K562 (cell line): ENCODE data around the gene AGBL1. TPM values are rescaled to one million over a fixed set of nuclear protein-coding genes. Genes with fewer than 3 reads are reported as not detected.

Source experiments
- ATAC-seq: fragments of 200-7000 bp; cut with Tn5 transposase; 3 replicates; pipeline ENCODE4 v1.9.1; 2020; ENCODE audit warnings: moderate library complexity
- BruUV-seq: library from RNA; stranded (reverse); fragments of 400-500 nt; replicated peaks from 2 replicates; lab custom pipeline; 2021; lab: Mats Ljungman, UMichigan
- CTCF ChIA-PET: fragments of 300-600 bp; formaldehyde crosslinking; extraction: SDS; loops from one replicate; lab custom pipeline; 2021; ENCODE audit warnings: low intra/inter-chr PET ratio; lab: Yijun Ruan, JAX
- POLR2A ChIA-PET: fragments of 300-600, 350-650 bp; sonication (Branson Sonifier 250); formaldehyde crosslinking; extraction: SDS; loops from one replicate; lab custom pipeline; 2021; ENCODE audit warnings: antibody characterized with exemption, inconsistent platforms; lab: Yijun Ruan, JAX
- DNase-seq, 4 experiments: peaks; one replicate each; pipeline versions ENCODE4 v3.0.0 to v3.0.0-alpha.2; 2011 to 2018; ENCODE audit warnings: low spot score in 3 of 4, mixed read lengths in 3 of 4; ENCODE audit errors: extremely low read depth in 1 of 4
- FAIRE-seq: peaks from 2 replicates; lab custom pipeline; 2011; peaks lifted over from hg19 to GRCh38; lab: Jason Lieb, UNC
- H2AFZ ChIP-seq: 2 replicates; pipeline ENCODE4 v1.6.0; 2011; ENCODE audit warnings: low read depth, low read length, control low read depth, inconsistent platforms
- H3K27ac ChIP-seq: fragments of 200-600 bp; 3 replicates; pipeline ENCODE4 v1.8.0; 2011; ENCODE audit warnings: low read depth, mild to moderate bottlenecking, control low read depth, inconsistent platforms, low read length, moderate library complexity, mixed read lengths; ENCODE audit errors: extremely low read depth
- H3K27me3 ChIP-seq, 2 experiments: fragments of 300-600 bp in 1 of 2; 2 replicates in 1 of 2; 3 replicates in 1 of 2; pipeline versions ENCODE4 v1.6.0 to v1.8.0; 2011; ENCODE audit warnings: inconsistent platforms in 2 of 2, low read length in 2 of 2, mild to moderate bottlenecking in 1 of 2, mixed read lengths in 1 of 2, moderate library complexity in 1 of 2; ENCODE audit not compliant: control insufficient read depth in 2 of 2, insufficient read depth in 2 of 2
- H3K36me3 ChIP-seq: fragments of 300-600 bp; 3 replicates; pipeline ENCODE4 v1.8.0; 2011; ENCODE audit warnings: mild to moderate bottlenecking, low read length, inconsistent platforms; ENCODE audit not compliant: control insufficient read depth, insufficient read depth
- H3K4me1 ChIP-seq, 2 experiments: fragments of 200-600 bp in 1 of 2; replicated peaks in 1 of 2; 2 replicates in 1 of 2; 3 replicates in 1 of 2; pipeline versions ENCODE4 v1.5.1 to v1.8.0; 2011; ENCODE audit warnings: inconsistent platforms in 2 of 2, low read length in 2 of 2, mild to moderate bottlenecking in 1 of 2, mixed read lengths in 1 of 2, moderate library complexity in 1 of 2; ENCODE audit not compliant: control insufficient read depth in 2 of 2, insufficient read depth in 2 of 2
- H3K4me2 ChIP-seq: 2 replicates; pipeline ENCODE4 v1.6.1; 2011; ENCODE audit warnings: low read length, control low read depth, inconsistent platforms, mixed read lengths; ENCODE audit not compliant: insufficient read depth
- H3K4me3 ChIP-seq: fragments of 200-600 bp; sonication (generic), shearing (Covaris generic); 2 replicates; pipeline ENCODE4 v1.5.1; 2016; ENCODE audit warnings: control low read depth, inconsistent platforms
- H3K79me2 ChIP-seq: fragments of 200-600 bp; 3 replicates; pipeline ENCODE4 v1.8.0; 2011; ENCODE audit warnings: low read length, inconsistent platforms; ENCODE audit not compliant: control insufficient read depth, insufficient read depth
- H3K9ac ChIP-seq, 2 experiments: 2 replicates each; pipeline versions ENCODE4 v1.6.0 to v1.6.1; 2011; ENCODE audit warnings: low read depth in 2 of 2, low read length in 2 of 2, control low read depth in 1 of 2, inconsistent platforms in 1 of 2, mild to moderate bottlenecking in 1 of 2, mixed read lengths in 1 of 2; ENCODE audit not compliant: insufficient read depth in 1 of 2
- H3K9me1 ChIP-seq: one replicate; pipeline ENCODE4 v1.6.0; 2011; ENCODE audit warnings: inconsistent platforms, mild to moderate bottlenecking, low read length, moderate library complexity; ENCODE audit not compliant: control insufficient read depth, insufficient read depth
- H3K9me3 ChIP-seq: replicated peaks from 2 replicates; pipeline ENCODE4 v1.5.1; 2011; ENCODE audit warnings: low read depth, low read length, inconsistent platforms; ENCODE audit not compliant: control insufficient read depth, insufficient read depth
- H4K20me1 ChIP-seq: replicated peaks from 2 replicates; pipeline ENCODE4 v1.6.1; 2011; ENCODE audit warnings: low read length, inconsistent platforms, mixed read lengths; ENCODE audit not compliant: control insufficient read depth, insufficient read depth
- EP300 ChIP-seq: IDR thresholded peaks from 2 replicates; pipeline ENCODE4 v1.6.1; 2012; ENCODE audit warnings: low read length, improper control_type of control experiment
- HMGXB4 ChIP-seq: sonication (generic); formaldehyde crosslinking; IDR thresholded peaks from 2 replicates; pipeline ENCODE4 v1.8.1; 2023; ENCODE audit warnings: mild to moderate bottlenecking, missing genetic modification reagents
- KDM4B ChIP-seq, 2 experiments: fragments of 450-650 bp in 1 of 2; sonication (generic) in 1 of 2; IDR thresholded peaks; 2 replicates each; pipeline ENCODE4 v1.6.1; 2016 to 2017; ENCODE audit warnings: borderline replicate concordance in 2 of 2, antibody characterized with exemption in 1 of 2, low read depth in 1 of 2, mild to moderate bottlenecking in 1 of 2
- PHF21A ChIP-seq: fragments of 450-650 bp; IDR thresholded peaks from 2 replicates; pipeline ENCODE4 v1.6.1; 2017; ENCODE audit warnings: low read depth, borderline replicate concordance
- PML ChIP-seq: IDR thresholded peaks from 2 replicates; pipeline ENCODE4 v1.6.1; 2012; ENCODE audit warnings: low read length, inconsistent platforms
- RCOR1 ChIP-seq, 2 experiments: IDR thresholded peaks; 2 replicates each; pipeline ENCODE4 v1.6.1; 2012; ENCODE audit warnings: low read depth in 2 of 2, low read length in 2 of 2, borderline replicate concordance in 1 of 2, improper control_type of control experiment in 1 of 2
- RFX1 ChIP-seq: fragments of 450-650 bp; IDR thresholded peaks from 2 replicates; pipeline ENCODE4 v1.6.1; 2016; ENCODE audit warnings: mild to moderate bottlenecking, moderate library complexity
- TOE1 ChIP-seq, 2 experiments: fragments of 450-650 bp in 1 of 2; sonication (generic) in 1 of 2; formaldehyde crosslinking in 1 of 2; IDR thresholded peaks; 2 replicates each; pipeline versions ENCODE4 v1.7.1 to v1.8.0; 2016 to 2022; ENCODE audit warnings: borderline replicate concordance in 2 of 2, mild to moderate bottlenecking in 2 of 2, antibody characterized with exemption in 1 of 2, inconsistent platforms in 1 of 2, low read depth in 1 of 2, missing genetic modification reagents in 1 of 2, moderate library complexity in 1 of 2
- ZBED1 ChIP-seq: IDR thresholded peaks from 2 replicates; pipeline ENCODE4 v1.6.1; 2014
- WGBS: fragments of 100-300 bp; shearing (Covaris generic); methylation state at CpG from one replicate; pipeline ENCODE4 v1.1.6; 2016; ENCODE audit warnings: low coverage, mixed read lengths; ENCODE audit not compliant: insufficient coverage; ENCODE audit errors: missing lambda C conversion rate; 5-methylcytosine and 5-hydroxymethylcytosine counted together
- in situ Hi-C: fragments of 300-500 bp; cut with MboI; formaldehyde crosslinking; loops from 4 replicates; pipeline ENCODE4 v1.15.0; 2018; ENCODE audit warnings: inconsistent platforms, mixed read lengths
- intact Hi-C: fragments of 100-400 bp; cut with micrococcal nuclease; formaldehyde crosslinking; loops from 2 replicates; pipeline ENCODE4 v1.14.2; 2022
- polyA plus RNA-seq, 8 experiments: library from polyadenylated mRNA; depleted of rRNA in 4 of 8; stranded (reverse) in 5 of 8; unstranded in 3 of 8; fragments of >200 nt; fragmentation: Nextera tagmentation in 2 of 8; fragmentation: Illumina TruSeq in 1 of 8; extraction: Ambion mirVana in 2 of 8; extraction: Trizol in 1 of 8; gene quantifications; 2 replicates each; pipeline versions ENCODE4 v1.2.1 to v1.2.3, GENCODE V29; 2011 to 2014; ENCODE audit warnings: inconsistent platforms in 1 of 8, missing spikeins in 1 of 8
- total RNA-seq, 7 experiments: library from RNA; depleted of rRNA in 6 of 7; stranded (reverse); fragments of >200 nt in 6 of 7; fragmentation: Illumina TruSeq in 2 of 7; extraction: Trizol in 2 of 7; gene quantifications; 2 replicates each; pipeline versions ENCODE4 v1.2.1 to v1.2.3, GENCODE V29; 2011 to 2021; ENCODE audit warnings: low replicate concordance in 1 of 7
- TF ChIP-seq, protein P1 (sequence below), 2 experiments: fragments of 200-800 bp in 1 of 2; sonication (Bioruptor generic) in 1 of 2; sonication (generic) in 1 of 2; formaldehyde crosslinking in 1 of 2; IDR thresholded peaks in 1 of 2; conservative IDR thresholded peaks in 1 of 2; 2 replicates each; pipeline versions ENCODE4 v1.5.0 to v1.6.1; 2016 to 2020; ENCODE audit warnings: missing compliant biosample characterization in 1 of 2, missing genetic modification characterization in 1 of 2, missing genetic modification reagents in 1 of 2
- TF ChIP-seq, protein P2 (sequence below): fragments of 250-450 bp; sonication (Bioruptor Pico); IDR thresholded peaks from 2 replicates; pipeline ENCODE4 v1.5.0; 2021; ENCODE audit warnings: mild to moderate bottlenecking, moderate library complexity
- TF ChIP-seq, protein P3 (sequence below): IDR thresholded peaks from 2 replicates; pipeline ENCODE4 v1.6.1; 2016; ENCODE audit warnings: missing genetic modification characterization, missing compliant biosample characterization

Gene AGBL1
- total and polyA plus RNA-seq, 9 of the 15 experiments (the other 6 are each of a cell fraction or from before 2014, with no cell fraction given), result not detected

DNA sequence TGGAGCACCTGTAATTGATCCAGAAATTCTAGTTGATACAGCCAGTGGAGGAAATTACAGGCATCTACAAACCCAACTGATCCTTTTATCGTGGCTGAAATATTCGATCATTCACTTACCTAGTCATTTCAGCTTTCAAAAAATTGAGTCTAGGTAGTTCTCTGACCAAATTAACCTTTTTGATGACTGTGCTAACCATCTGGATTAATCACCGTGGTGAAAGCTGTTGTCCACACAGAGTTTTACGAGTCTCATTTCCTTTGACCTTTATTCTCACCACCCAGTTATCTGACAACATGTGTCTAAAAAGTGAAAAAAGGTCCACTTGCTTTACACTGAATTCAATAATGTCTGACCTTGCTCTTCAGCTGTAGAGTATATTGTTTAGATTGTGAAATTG, 354.3 kb downstream of the AGBL1 start (continued):
- TF ChIP-seq, protein P1, sequence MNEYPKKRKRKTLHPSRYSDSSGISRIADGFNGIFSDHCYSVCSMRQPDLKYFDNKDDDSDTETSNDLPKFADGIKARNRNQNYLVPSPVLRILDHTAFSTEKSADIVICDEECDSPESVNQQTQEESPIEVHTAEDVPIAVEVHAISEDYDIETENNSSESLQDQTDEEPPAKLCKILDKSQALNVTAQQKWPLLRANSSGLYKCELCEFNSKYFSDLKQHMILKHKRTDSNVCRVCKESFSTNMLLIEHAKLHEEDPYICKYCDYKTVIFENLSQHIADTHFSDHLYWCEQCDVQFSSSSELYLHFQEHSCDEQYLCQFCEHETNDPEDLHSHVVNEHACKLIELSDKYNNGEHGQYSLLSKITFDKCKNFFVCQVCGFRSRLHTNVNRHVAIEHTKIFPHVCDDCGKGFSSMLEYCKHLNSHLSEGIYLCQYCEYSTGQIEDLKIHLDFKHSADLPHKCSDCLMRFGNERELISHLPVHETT (CRISPR knock-in tag; conservative IDR thresholded peaks at IDR 0.05 in 1 of 2, IDR thresholded peaks at IDR 0.05 in 1 of 2), result no peak
- no peak for TF ChIP-seq RCOR1 (IDR thresholded peaks at IDR 0.05; ENCODE audit: borderline replicate concordance in 1 of 2, low read depth in 2 of 2, low read length in 2 of 2)
- TF ChIP-seq EP300, result no peak
- no peak for TF ChIP-seq RFX1
- TF ChIP-seq PML, result no peak
- TF ChIP-seq, all 486 proteins: peak for 0

DNA sequence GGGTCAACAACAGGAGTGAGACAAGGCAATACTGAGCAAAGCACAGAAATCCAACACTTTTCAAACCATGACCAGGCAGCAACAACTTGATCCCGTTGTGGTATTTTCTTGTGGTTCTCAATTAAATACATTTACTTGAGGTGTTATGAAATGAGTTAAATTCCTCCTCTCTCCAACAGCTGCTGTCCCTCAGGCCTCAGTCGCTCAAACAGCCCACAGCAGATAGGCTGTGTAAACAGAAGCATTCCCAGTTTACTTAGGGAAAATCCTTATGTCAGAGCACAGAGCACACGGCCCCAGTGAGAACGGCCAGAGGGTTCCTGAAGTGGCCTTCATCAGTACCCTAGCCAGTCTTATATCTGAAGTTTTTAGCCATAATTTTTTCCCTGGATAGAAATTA, 359.9 kb downstream of the AGBL1 start:
- H3K9me3 ChIP-seq, result no peaks in the 10 kb centered on the region; the same call in 1 of the 2 replicates
- H3K9me1 ChIP-seq, result no peaks in the 10 kb centered on the region
- no peaks in the 10 kb centered on the region for H3K4me1 ChIP-seq
- no peak overlapping the region for H3K4me2 ChIP-seq
- in situ Hi-C loops (no loop called here), intact Hi-C loops (no loop called here)
- no peaks in the 10 kb centered on the region for H3K79me2 ChIP-seq
- ChIA-PET CTCF (no interaction called here), POLR2A (no interaction called here)
- H3K4me3 ChIP-seq, result no peak overlapping the region
- no peak for FAIRE-seq
- H3K9ac ChIP-seq, result no peak overlapping the region
- H3K27ac ChIP-seq, result no peak overlapping the region
- H2AFZ ChIP-seq, result no peak overlapping the region
- H3K27me3 ChIP-seq, result no peaks in the 10 kb centered on the region
- no peaks in the 10 kb centered on the region for H4K20me1 ChIP-seq
- 0% methylated on average over 4 of the region's 4 CpGs for WGBS
- DNase-seq, result no peak
- BruUV-seq, result no TSS peak
- no peaks in the 10 kb centered on the region for H3K36me3 ChIP-seq
- ATAC-seq, result no peak
- TF ChIP-seq, protein P2, sequence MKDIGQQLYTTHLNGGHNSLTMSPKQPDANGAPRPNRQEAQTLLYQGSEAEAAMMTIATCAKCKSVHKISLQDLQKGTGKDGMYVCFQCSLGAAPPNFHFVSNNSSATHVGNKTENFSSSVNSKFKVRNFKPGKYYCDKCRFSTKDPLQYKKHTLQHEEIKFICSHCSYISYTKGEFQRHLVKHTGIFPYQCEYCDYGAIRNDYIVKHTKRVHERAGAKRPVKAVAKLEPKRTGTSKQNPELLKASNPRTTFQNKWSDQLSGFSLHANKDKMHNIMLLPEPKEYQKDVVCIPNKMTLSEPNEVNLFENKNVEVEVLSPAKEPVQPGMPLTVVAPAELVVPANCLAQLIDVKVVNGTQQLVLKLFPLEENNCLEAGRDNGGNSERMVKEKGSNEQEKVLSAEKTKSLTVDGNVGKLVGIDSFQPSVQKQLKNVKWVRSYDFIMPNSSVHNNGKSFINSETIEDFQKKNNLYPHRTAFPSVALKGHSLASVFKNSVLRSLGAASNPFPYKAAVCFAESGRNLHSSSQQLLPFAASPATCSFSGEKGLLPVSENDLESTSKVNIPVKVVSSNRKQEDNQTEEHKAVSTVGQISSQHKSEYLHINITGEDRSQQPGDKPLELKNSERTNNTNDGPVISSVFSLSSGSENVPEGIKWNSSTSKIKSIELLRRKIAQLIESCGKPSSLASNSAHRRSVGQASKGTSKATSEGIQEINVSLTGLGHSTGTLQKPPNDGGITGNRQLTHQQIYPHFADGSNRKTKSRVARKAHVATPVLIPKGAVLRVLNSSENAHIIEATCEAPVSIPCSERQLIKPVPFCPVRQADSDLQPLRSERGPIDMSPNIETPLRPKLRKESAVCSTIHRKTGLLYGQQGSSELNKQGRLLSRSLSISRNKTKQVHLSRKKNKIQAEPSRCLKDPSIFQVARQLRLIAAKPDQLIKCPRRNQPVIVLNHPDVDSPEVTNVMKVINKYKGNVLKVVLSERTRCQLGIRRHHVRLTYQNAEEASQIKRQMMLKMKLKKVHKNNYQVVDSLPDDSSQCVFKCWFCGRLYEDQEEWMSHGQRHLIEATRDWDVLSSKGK (CRISPR knock-in tag), result no peak
- no peak for TF ChIP-seq ZBED1
- no peak for TF ChIP-seq KDM4B (IDR thresholded peaks at IDR 0.05; ENCODE audit: borderline replicate concordance in 2 of 2, low read depth in 1 of 2)
- TF ChIP-seq TOE1 (IDR thresholded peaks at IDR 0.05; ENCODE audit: borderline replicate concordance), result no peak
- no peak for TF ChIP-seq TOE1 (CRISPR knock-in tag; IDR thresholded peaks at IDR 0.05; ENCODE audit: borderline replicate concordance, low read depth)
- TF ChIP-seq, protein P3, sequence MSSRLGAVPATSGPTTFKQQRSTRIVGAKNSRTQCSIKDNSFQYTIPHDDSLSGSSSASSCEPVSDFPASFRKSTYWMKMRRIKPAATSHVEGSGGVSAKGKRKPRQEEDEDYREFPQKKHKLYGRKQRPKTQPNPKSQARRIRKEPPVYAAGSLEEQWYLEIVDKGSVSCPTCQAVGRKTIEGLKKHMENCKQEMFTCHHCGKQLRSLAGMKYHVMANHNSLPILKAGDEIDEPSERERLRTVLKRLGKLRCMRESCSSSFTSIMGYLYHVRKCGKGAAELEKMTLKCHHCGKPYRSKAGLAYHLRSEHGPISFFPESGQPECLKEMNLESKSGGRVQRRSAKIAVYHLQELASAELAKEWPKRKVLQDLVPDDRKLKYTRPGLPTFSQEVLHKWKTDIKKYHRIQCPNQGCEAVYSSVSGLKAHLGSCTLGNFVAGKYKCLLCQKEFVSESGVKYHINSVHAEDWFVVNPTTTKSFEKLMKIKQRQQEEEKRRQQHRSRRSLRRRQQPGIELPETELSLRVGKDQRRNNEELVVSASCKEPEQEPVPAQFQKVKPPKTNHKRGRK (tag), result no peak
- TF ChIP-seq PHF21A, result no peak
- TF ChIP-seq HMGXB4, result no peak
